WTC11 (cell line): ENCODE results near the gene SYS1.

Experiments used
- ATF2 ChIP-seq: sonication (generic); formaldehyde crosslinking; IDR thresholded peaks from 2 replicates; pipeline ENCODE4 v1.8.1; 2022; ENCODE audit warnings: low read depth, missing genetic modification reagents, borderline replicate concordance
- CREM ChIP-seq: sonication (generic); formaldehyde crosslinking; IDR thresholded peaks from 2 replicates; pipeline ENCODE4 v1.8.1; 2022; ENCODE audit warnings: mild to moderate bottlenecking, missing genetic modification reagents, moderate library complexity
- CTCF ChIP-seq: fragments of 200-600 bp; IDR thresholded peaks from 2 replicates; pipeline ENCODE4 v1.8.0; 2022; ENCODE audit warnings: antibody characterized with exemption
- HMGXB4 ChIP-seq: sonication (generic); formaldehyde crosslinking; IDR thresholded peaks from 2 replicates; pipeline ENCODE4 v1.8.1; 2023; ENCODE audit warnings: mild to moderate bottlenecking, moderate library complexity, missing genetic modification reagents
- IRF1 ChIP-seq: sonication (generic); formaldehyde crosslinking; IDR thresholded peaks from 2 replicates; pipeline ENCODE4 v1.8.0; 2023; ENCODE audit warnings: missing genetic modification reagents
- JUN ChIP-seq: sonication (generic); formaldehyde crosslinking; IDR thresholded peaks from 2 replicates; pipeline ENCODE4 v1.8.0; 2023; ENCODE audit warnings: mild to moderate bottlenecking, missing genetic modification reagents
- RORB ChIP-seq: fragments of 250-450 bp; sonication (Bioruptor Pico); IDR thresholded peaks from 2 replicates; pipeline ENCODE4 v1.9.0; 2021; ENCODE audit warnings: mild to moderate bottlenecking
- TEAD1 ChIP-seq: sonication (generic); formaldehyde crosslinking; IDR thresholded peaks from 2 replicates; pipeline ENCODE4 v1.8.0; 2022; ENCODE audit warnings: mild to moderate bottlenecking, missing genetic modification reagents
- TEAD4 ChIP-seq: sonication (generic); formaldehyde crosslinking; IDR thresholded peaks from 2 replicates; pipeline ENCODE4 v1.8.0; 2022; ENCODE audit warnings: mild to moderate bottlenecking, missing genetic modification reagents
- USF1 ChIP-seq: sonication (generic); formaldehyde crosslinking; IDR thresholded peaks from 2 replicates; pipeline ENCODE4 v1.8.0; 2022; ENCODE audit warnings: mild to moderate bottlenecking, missing genetic modification reagents

- no peak for TF ChIP-seq CREM
- no peak for TF ChIP-seq CTCF
- no peak for TF ChIP-seq IRF1
- no peak for TF ChIP-seq TEAD4 (CRISPR knock-in tag)
- no peak for TF ChIP-seq JUN
- TF ChIP-seq RORB (CRISPR knock-in tag) = no peak
- no peak for TF ChIP-seq USF1 (CRISPR knock-in tag)
- TF ChIP-seq HMGXB4 (CRISPR knock-in tag) = no peak
- no peak for TF ChIP-seq ATF2 (CRISPR knock-in tag)
- no peak for TF ChIP-seq TEAD1 (CRISPR knock-in tag)
Measured at GRCh38 chr20:45337367-45338120, 25.4 kb upstream of the SYS1 start.
